ENCODE results near the gene OR6B3.
"Not testable (repeated sequence)": the region's sequence is repeated elsewhere in the genome, so short reads cannot be mapped to it uniquely, and the experiment has no call there.

OR6B3 gene

GRCh38 chr2:240053173-240054155 lies at the start of gene OR6B3:
OR6B3 (minus strand) TSS chr2:240053521.
- no peak for DNase-seq

GRCh38 chr2:240098349-240098748 lies 45.0 kb upstream of the OR6B3 start:
- DNase-seq: no peak

- no peak for DNase-seq
Observed at GRCh38 chr2:240095556-240096523, 42.5 kb upstream of the OR6B3 start.

GRCh38 chr2:240089306-240089705 lies 36.0 kb upstream of the OR6B3 start:
- DNase-seq: no peak

GRCh38 chr2:240086563-240086962 lies 33.2 kb upstream of the OR6B3 start:
- no peak for DNase-seq

DNA sequence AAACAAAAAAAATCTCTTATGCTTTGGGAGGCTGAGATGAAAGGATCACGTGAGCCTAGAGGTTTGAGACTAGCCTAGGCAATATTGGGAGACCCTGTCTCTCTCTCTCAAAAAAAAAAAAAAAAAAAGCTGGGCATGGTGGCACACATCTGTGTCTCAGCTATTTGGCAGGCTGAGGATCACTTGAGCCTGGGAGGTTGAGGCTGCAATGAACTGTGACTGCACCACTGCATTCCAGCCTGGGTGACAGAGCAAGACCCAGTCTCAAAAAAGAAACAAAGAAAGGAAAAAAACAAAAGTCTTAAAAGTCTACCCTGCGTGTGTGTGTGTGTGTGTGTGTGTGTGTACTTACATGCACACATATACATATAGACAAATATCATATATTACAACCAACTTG lies 25.3 kb upstream of the OR6B3 start:
- DNase-seq: no peak

- DNase-seq: no peak
Observed at GRCh38 chr2:240077442-240077841, 24.1 kb upstream of the OR6B3 start.

DNA sequence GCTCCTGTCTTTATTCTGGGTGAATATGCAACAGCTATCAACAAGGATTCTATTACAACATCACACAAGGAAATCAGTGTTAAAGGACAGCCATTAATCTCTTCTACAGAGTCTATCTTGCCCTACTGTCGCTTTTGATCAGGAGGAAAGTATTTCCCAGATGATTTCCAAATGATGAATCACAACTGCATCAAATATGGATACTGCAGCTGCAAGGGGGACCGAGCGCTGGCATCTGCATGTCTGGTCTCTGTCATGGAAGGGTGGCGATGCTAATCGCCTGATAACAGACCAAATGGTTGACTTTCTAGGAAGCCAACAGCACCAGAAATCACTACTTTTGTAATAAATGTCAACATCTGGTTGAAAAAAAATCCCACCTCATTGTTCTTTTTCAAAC lies 21.2 kb upstream of the OR6B3 start:
- no peak for DNase-seq

- DNase-seq: no peak
Observed at GRCh38 chr2:240070907-240071306, 17.6 kb upstream of the OR6B3 start.

DNA sequence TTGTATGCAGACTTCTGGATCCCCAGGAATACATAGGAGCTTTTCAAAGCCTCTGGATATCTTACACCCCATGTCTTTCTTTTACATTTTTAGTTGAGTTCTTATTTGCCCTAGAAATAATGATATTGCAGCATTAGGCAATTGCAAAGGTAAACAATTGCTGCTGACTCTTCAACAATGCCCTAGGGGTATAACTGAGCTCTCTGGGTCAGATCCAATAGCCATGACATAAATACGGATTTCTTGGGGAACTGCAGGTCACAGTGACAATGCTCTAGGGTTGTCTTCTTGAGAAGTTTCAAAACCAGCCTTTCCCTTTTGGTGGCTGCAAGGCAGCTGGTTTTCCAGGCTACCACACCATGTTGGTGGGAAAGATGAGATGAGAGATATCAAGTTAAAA lies 16.5 kb upstream of the OR6B3 start:
- no peak for DNase-seq

DNA sequence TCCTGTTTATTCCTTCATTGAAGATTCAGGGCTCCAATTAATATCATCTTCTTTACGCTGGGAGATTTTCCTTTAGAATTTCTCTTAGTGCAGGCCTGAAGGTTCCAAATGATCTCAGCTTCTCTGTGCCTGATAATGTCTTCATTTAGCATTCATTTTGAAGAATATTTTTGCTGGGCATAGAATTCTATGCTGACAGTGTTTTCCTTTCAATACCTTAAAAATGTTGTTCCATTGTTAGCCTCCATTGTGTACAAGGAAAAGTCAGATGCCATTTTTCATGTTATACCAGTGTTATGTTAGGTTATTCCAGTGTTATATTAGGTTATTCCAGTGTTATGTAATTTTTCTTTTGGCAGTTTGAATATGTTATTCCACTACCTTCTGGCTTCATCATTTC lies 14.9 kb upstream of the OR6B3 start:
- no peak for DNase-seq

- DNase-seq: no peak
Observed at GRCh38 chr2:240066489-240066888, 13.2 kb upstream of the OR6B3 start.

DNA sequence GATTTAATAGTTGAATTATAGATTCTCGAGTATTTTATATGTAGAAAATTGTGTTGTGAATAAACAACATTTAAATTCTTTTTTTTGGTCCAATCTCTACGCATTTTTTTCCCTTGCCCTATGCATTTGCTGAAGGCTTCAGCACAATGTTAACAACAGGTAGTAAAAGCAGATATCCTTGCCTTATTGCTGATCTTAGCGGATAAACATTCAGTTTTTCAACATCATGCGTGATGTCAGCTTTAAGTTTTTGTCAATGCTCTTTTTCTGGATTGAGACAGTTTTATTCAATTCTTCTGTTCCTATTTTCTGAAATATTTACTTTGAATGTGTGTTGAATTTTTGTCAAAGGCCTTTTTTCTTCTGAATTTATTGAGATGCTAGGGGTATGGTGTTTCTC lies 11.6 kb upstream of the OR6B3 start:
- DNase-seq: no peak

DNA sequence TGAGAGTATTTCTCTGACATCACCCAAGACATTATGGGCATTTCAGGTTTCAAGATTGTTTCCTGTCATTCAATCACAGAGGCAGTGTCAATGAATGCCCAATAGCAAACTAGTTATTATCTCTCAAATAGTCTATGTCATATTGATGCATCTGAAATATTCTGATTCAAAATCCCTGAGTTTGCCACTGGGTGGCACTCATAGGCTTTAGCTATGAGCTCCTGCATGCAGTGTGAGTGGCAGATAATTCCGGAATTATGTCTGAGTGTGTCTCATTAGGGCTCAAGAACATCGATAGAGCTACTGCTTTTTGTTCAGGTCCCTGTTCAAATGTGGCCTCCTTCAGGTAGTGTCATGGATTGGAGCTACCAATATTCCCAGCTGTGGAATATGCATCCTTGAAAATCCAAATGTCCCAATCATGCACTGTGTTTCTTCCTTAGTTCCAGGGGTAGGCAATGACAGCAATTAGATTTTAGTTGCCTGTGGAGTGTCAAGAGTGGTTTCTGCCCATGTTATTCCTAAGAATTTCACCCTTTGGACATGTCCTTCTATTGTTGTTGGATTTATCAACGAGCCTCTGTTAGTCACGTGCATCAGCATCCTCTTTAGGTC lies 7.8 kb upstream of the OR6B3 start:
- DNase-seq: peak; percentile 7 to 50

DNA sequence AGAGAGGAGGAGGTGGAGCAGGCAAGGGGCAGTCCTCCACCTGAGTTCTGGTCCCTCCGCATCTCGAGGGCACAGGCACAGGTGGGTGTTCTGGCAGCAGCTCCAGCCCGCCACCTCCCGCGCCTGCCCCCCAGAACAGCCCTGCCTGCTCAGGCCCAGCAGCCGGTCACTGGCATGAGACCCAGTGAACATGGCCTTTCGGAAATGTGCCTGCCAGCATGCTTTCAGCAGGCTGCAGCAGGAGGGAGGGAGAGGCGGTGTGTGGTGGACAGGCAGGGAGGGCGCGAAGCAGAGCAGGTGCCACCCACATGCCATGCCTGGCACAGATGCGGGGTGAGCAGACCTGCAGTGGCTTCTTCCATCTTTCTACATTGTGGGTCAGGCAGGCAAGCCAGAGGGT lies 3.4 kb upstream of the OR6B3 start:
- no peak for DNase-seq

DNA sequence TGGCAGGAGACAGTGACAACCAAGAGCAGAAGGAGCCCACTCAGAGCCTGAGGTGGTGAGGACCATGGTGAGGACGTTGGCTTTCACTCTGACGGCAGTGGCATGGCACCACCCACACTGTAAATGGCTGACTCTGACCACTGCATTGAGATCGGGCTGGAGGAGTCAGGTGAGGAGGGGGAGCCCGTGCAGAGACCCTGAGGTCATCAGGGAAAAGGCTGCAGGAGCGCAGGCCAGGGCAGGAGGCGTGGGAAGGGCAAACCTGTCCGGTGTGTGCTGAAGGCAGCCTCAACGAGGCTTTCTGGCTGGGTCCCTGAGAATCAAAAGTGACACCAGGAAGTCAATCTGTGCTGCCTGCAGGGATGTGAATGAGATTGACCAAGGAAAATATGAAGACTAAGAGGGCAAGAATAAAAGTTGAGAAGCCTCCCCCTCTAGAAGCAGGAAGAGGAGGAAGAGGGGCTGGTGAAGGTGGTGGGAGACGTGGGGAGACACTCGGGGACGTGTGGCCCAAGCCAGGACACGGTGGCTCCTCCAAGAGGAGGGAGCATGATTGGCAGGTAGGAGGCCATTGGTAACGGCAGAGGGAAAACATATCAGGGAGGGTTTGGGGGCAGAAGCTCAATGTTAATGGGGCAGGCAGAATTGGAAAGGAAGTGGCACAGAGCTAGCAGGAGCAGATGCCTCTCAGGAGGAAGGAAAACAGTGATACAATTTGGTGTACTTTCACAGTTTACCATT lies 2.0 kb upstream of the OR6B3 start:
- no peak for DNase-seq

DNA sequence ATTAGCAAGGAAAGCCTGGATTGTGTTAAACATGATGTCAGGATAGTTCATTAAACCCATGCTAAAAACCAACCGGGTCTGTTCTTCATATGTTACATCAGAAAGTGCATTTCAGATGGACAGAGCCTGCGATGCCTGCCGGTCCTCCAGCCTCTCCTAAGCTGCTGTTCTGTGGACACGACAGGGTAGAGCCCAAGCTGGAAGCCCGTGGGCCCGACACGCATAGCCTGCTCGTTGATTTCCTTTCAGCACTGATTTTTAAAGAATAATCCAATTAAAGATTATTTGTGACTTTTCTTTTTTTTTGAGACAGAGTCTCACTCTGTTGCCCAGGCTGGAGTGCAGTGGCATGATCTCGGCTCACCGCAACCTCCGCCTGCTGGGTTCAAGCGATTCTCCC lies 797 bp downstream of the OR6B3 start:
- no peak for DNase-seq

DNA sequence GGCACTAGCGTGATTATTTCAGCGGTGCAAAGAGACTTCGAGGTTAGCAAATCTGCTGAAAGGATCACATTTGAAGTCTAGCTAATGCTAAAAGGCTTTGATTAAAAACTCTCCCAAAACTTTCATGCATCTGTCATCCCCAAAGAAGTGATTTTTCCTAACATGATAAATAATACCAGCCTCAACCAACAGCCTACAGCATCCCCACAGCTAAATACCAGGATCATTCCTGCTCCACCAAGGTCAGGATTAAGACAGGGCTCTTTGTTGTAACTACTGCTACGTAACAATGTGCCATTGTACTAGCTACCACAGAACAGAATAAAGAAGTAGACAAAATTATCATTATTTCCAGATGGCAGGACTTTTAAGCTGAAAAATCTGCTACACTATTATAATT lies 1.6 kb downstream of the OR6B3 start:
- no peak for DNase-seq

DNA sequence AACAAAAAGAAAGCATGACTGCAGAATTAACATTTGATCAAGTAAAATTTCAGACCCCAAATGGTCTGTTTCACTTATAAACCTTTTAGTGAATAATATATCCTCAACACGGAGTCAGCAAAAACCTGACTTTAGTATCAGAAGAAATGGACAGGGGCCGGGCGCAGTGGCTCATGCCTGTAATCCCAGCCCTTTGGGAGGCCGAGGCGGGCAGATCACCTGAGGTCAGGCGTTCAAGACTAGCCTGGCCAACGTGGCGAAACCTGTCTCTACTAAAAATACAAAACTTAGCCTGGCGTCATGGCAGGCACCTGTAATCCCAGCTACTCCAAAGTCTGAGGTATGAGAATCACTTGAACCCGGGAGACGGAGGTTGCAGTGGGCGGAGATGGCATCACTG lies 3.0 kb downstream of the OR6B3 start:
- no peak for DNase-seq

GRCh38 chr2:240048237-240048636 lies 5.1 kb downstream of the OR6B3 start:
- no peak for DNase-seq

GRCh38 chr2:240045098-240045497 lies 8.2 kb downstream of the OR6B3 start:
- no peak for DNase-seq

DNA sequence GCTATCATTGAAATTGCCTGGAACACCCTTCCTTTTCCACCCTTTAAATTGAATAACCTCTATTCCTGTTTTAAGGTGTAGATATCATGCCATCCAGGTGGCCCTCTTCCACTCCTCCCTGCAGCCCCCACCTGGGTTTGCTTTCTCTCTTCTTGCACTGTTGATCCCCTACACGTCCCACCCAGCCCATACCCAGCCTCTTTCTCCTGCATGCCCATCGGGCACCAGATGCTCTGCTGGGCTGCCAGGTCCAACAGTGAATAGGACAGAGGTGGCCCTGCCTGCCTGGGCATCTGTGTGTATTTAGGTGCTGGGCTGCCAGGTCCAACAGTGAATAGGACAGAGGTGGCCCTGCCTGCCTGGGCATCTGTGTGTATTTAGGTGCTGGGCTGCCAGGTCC lies 9.2 kb downstream of the OR6B3 start:
- DNase-seq: not testable (repeated sequence)

Measured in NCI-H2081 (cell line).